GF-D8 (cell line): ENCODE data around the gene WDR87.

Experiments
- DNase-seq: peaks from one replicate; lab custom pipeline; 2025; lab: John Stamatoyannopoulos, UW

The WDR87 gene

GRCh38 chr19:37905946-37906868, at the start of gene WDR87:
Gene WDR87, minus strand, starts transcription at chr19:37906594. Its CDS starts 8,355 bp downstream, at chr19:37898239.
- no peak for DNase-seq

- DNase-seq, result no peak
These were observed 49.6 kb upstream of the WDR87 start for GRCh38 chr19:37955986-37956385.

- DNase-seq, result no peak
These were observed 48.1 kb upstream of the WDR87 start for GRCh38 chr19:37954421-37954874.

GRCh38 chr19:37953918-37954303, 47.5 kb upstream of the WDR87 start:
- DNase-seq, result no peak

- DNase-seq, result no peak
These were observed 47.0 kb upstream of the WDR87 start for GRCh38 chr19:37953171-37953917.

GRCh38 chr19:37951816-37952210, 45.4 kb upstream of the WDR87 start:
- no peak for DNase-seq

GRCh38 chr19:37950471-37951175, 44.2 kb upstream of the WDR87 start:
- DNase-seq, result no peak

- DNase-seq, result no peak
These were observed 42.0 kb upstream of the WDR87 start for GRCh38 chr19:37948362-37948761.

- no peak for DNase-seq
These were observed 41.4 kb upstream of the WDR87 start for GRCh38 chr19:37947778-37948177.

GRCh38 chr19:37946132-37946531, 39.7 kb upstream of the WDR87 start:
- DNase-seq, result no peak

GRCh38 chr19:37943480-37943879, 37.1 kb upstream of the WDR87 start:
- no peak for DNase-seq

GRCh38 chr19:37942516-37942902, 36.1 kb upstream of the WDR87 start:
- no peak for DNase-seq

- DNase-seq, result no peak
These were observed 35.6 kb upstream of the WDR87 start for GRCh38 chr19:37941782-37942515.

GRCh38 chr19:37938353-37938752, 32.0 kb upstream of the WDR87 start:
- DNase-seq, result no peak

- no peak for DNase-seq
These were observed 30.5 kb upstream of the WDR87 start for GRCh38 chr19:37936886-37937285.

- no peak for DNase-seq
These were observed 29.8 kb upstream of the WDR87 start for GRCh38 chr19:37936166-37936565.

- no peak for DNase-seq
These were observed 28.9 kb upstream of the WDR87 start for GRCh38 chr19:37935341-37935740.

GRCh38 chr19:37933937-37934358, 27.6 kb upstream of the WDR87 start:
- DNase-seq, result no peak

GRCh38 chr19:37932985-37933936, 26.9 kb upstream of the WDR87 start:
- no peak for DNase-seq

GRCh38 chr19:37931881-37932655, 25.7 kb upstream of the WDR87 start:
- DNase-seq, result peak; percentile 61
